HepG2 (cell line): ENCODE data around the gene BMPR2. TPM values are rescaled to one million over a fixed set of nuclear protein-coding genes. Genes with fewer than 3 reads are reported as not detected.

Experiments
- CEBPB ChIP-seq: IDR thresholded peaks from 2 replicates; pipeline ENCODE4 v1.6.1; 2011; ENCODE audit warnings: low read depth, low read length, improper control_type of control experiment, borderline replicate concordance
- GMEB2 ChIP-seq: IDR thresholded peaks from 2 replicates; pipeline ENCODE4 v1.6.1; 2016; ENCODE audit warnings: missing biosample characterization, missing genetic modification reagents, low read depth
- HNRNPH1 ChIP-seq: fragments of 200-400 bp; formaldehyde crosslinking; optimal IDR thresholded peaks from 2 replicates; pipeline ENCODE3; 2017; ENCODE audit warnings: mild to moderate bottlenecking, low read depth, low read length
- NR2F1 ChIP-seq, 2 experiments: fragments of 450-650 bp in 1 of 2; formaldehyde crosslinking in 1 of 2; IDR thresholded peaks; 2 replicates each; pipeline versions ENCODE4 v1.5.0 to v1.6.1; 2016 to 2020; ENCODE audit warnings: mild to moderate bottlenecking in 1 of 2, missing compliant biosample characterization in 1 of 2, missing genetic modification reagents in 1 of 2, moderate library complexity in 1 of 2
- PHF21A ChIP-seq: sonication (generic); formaldehyde crosslinking; IDR thresholded peaks from 2 replicates; pipeline ENCODE4 v1.5.0; 2020; ENCODE audit warnings: mild to moderate bottlenecking, missing genetic modification reagents
- SIX4 ChIP-seq: sonication (generic); formaldehyde crosslinking; IDR thresholded peaks from 2 replicates; pipeline ENCODE4 v1.4.0; 2020; ENCODE audit warnings: missing genetic modification reagents
- SOX5 ChIP-seq: IDR thresholded peaks from 2 replicates; pipeline ENCODE4 v1.6.1; 2016; ENCODE audit warnings: borderline replicate concordance
- STAT5B ChIP-seq: sonication (generic); formaldehyde crosslinking; IDR thresholded peaks from 2 replicates; pipeline ENCODE4 v1.4.0; 2020; ENCODE audit warnings: missing genetic modification reagents
- SYNCRIP ChIP-seq: fragments of 200-400 bp; formaldehyde crosslinking; IDR thresholded peaks from 2 replicates; pipeline ENCODE4 v1.6.1; 2018; ENCODE audit warnings: mild to moderate bottlenecking, low read depth, low read length; ENCODE audit not compliant: insufficient read depth
- ZBTB44 ChIP-seq: sonication (generic); formaldehyde crosslinking; IDR thresholded peaks from 2 replicates; pipeline ENCODE4 v1.4.0; 2020; ENCODE audit warnings: missing genetic modification reagents
- ZNF337 ChIP-seq: sonication (generic); formaldehyde crosslinking; IDR thresholded peaks from 2 replicates; pipeline ENCODE4 v1.5.1; 2020; ENCODE audit warnings: missing genetic modification reagents, low read depth, mild to moderate bottlenecking, borderline replicate concordance
- ZNF354B ChIP-seq: sonication (generic); formaldehyde crosslinking; IDR thresholded peaks from 2 replicates; pipeline ENCODE4 v1.8.0; 2022; ENCODE audit warnings: mild to moderate bottlenecking, missing genetic modification reagents
- ZNF501 ChIP-seq: sonication (generic); formaldehyde crosslinking; IDR thresholded peaks from 2 replicates; pipeline ENCODE4 v1.5.1; 2020; ENCODE audit warnings: mild to moderate bottlenecking, moderate library complexity, missing genetic modification reagents
- ZNF703 ChIP-seq: sonication (generic); formaldehyde crosslinking; IDR thresholded peaks from 2 replicates; pipeline ENCODE4 v1.5.1; 2020; ENCODE audit warnings: missing genetic modification reagents, mild to moderate bottlenecking, moderate library complexity, borderline replicate concordance
- polyA plus RNA-seq, 8 experiments: library from polyadenylated mRNA; depleted of rRNA in 3 of 8; stranded (reverse) in 7 of 8; unstranded in 1 of 8; fragments of >200 nt; fragmentation: Illumina TruSeq in 4 of 8; extraction: Trizol in 4 of 8; gene quantifications; 2 replicates each; pipeline versions ENCODE4 v1.2.1 to v1.2.3, GENCODE V29; 2011 to 2016; ENCODE audit warnings: low read depth in 4 of 8, missing spikeins in 1 of 8, mixed read lengths in 1 of 8; ENCODE audit not compliant: insufficient read depth in 1 of 8
- total RNA-seq, 5 experiments: library from RNA; depleted of rRNA; stranded (reverse); fragments of >200 nt; fragmentation: Illumina TruSeq; extraction: Trizol; gene quantifications; 2 replicates each; pipeline ENCODE4 v1.2.3, GENCODE V29; 2016; ENCODE audit warnings: low read depth in 1 of 5
- TF ChIP-seq, protein P1 (sequence below): sonication (generic); formaldehyde crosslinking; IDR thresholded peaks from 2 replicates; pipeline ENCODE4 v1.4.0; 2020; ENCODE audit warnings: mild to moderate bottlenecking, missing genetic modification reagents
- TF ChIP-seq, protein P2 (sequence below): sonication (generic); formaldehyde crosslinking; IDR thresholded peaks from 2 replicates; pipeline ENCODE4 v1.4.0; 2020; ENCODE audit warnings: missing genetic modification reagents
- TF ChIP-seq, protein P3 (sequence below): sonication (generic); formaldehyde crosslinking; IDR thresholded peaks from 2 replicates; pipeline ENCODE4 v1.5.1; 2020; ENCODE audit warnings: mild to moderate bottlenecking, missing genetic modification reagents

The BMPR2 gene
- total and polyA plus RNA-seq, 2 of the 13 experiments (the other 11 are each of a cell fraction or from before 2014, with no cell fraction given), result 5.5 to 10.3 TPM

DNA sequence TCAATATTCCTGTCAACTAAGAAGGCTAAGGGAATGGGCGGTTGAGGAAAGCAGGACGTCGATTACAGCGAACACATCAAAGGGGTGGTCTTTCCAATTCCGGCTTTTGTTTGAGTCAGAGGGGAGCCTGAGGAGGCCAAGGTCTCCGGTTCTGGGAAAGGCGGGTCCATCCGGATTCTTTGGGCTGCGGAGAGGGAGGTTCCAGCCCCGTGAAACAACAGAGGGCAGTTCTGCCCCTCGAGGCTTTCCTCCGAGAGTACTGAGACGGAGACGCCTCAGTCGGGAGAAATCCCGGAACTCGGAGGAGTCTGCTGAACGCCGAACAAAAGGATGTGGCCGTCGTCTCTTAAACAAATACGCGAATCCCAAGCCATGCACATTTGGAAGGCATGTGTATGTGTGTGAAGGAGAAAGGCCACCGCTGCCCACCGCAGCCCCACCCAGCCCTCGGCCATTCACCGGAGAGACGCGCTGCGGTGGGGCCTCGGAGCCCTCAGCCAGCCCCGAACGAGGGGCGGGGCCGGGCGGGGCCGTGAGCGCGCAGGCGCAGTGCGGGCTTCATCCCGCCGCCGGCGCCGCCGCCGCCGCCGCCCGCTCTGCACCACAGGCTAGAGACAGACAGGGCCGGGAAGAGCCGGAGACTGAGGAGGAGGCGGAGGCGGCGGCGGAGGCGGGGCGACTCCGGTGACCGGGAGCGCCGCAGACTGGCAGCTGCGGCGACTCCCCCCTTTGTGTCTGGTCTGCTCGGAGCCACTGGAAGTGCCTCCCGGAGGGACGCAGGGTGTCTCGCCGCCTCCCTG lies at the start of gene BMPR2 (continued):
- TF ChIP-seq, protein P1, sequence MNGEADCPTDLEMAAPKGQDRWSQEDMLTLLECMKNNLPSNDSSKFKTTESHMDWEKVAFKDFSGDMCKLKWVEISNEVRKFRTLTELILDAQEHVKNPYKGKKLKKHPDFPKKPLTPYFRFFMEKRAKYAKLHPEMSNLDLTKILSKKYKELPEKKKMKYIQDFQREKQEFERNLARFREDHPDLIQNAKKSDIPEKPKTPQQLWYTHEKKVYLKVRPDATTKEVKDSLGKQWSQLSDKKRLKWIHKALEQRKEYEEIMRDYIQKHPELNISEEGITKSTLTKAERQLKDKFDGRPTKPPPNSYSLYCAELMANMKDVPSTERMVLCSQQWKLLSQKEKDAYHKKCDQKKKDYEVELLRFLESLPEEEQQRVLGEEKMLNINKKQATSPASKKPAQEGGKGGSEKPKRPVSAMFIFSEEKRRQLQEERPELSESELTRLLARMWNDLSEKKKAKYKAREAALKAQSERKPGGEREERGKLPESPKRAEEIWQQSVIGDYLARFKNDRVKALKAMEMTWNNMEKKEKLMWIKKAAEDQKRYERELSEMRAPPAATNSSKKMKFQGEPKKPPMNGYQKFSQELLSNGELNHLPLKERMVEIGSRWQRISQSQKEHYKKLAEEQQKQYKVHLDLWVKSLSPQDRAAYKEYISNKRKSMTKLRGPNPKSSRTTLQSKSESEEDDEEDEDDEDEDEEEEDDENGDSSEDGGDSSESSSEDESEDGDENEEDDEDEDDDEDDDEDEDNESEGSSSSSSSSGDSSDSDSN (CRISPR knock-in tag), result peak; percentile 17; the same call in 1 of the 2 replicates
- TF ChIP-seq PHF21A (CRISPR knock-in tag) (peak; percentile 52; the same call in 1 of the 2 replicates), HNRNPH1 (peak; percentile 51), ZNF501 (CRISPR knock-in tag) (peak; percentile 71; the same call in 1 of the 2 replicates), ZNF703 (no peak), ZBTB44 (CRISPR knock-in tag) (no peak), ZNF337 (CRISPR knock-in tag) (no peak), GMEB2 (no peak), ZNF354B (CRISPR knock-in tag) (no peak), STAT5B (CRISPR knock-in tag) (peak; percentile 83), SOX5 (CRISPR knock-in tag) (peak; percentile 40; the same call in 1 of the 2 replicates), CEBPB (no peak), SIX4 (CRISPR knock-in tag) (no peak), NR2F1 (CRISPR knock-in tag; IDR thresholded peaks at IDR 0.05) (0 out of 4 replicates have a peak, but pooled peaks of 1 of the 2 experiments have one; percentile 33), SYNCRIP (no peak)
- TF ChIP-seq, protein P2, sequence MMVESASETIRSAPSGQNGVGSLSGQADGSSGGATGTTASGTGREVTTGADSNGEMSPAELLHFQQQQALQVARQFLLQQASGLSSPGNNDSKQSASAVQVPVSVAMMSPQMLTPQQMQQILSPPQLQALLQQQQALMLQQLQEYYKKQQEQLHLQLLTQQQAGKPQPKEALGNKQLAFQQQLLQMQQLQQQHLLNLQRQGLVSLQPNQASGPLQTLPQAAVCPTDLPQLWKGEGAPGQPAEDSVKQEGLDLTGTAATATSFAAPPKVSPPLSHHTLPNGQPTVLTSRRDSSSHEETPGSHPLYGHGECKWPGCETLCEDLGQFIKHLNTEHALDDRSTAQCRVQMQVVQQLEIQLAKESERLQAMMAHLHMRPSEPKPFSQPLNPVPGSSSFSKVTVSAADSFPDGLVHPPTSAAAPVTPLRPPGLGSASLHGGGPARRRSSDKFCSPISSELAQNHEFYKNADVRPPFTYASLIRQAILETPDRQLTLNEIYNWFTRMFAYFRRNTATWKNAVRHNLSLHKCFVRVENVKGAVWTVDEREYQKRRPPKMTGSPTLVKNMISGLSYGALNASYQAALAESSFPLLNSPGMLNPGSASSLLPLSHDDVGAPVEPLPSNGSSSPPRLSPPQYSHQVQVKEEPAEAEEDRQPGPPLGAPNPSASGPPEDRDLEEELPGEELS (CRISPR knock-in tag), result peak; percentile 29; the same call in 1 of the 2 replicates
- TF ChIP-seq, protein P3, sequence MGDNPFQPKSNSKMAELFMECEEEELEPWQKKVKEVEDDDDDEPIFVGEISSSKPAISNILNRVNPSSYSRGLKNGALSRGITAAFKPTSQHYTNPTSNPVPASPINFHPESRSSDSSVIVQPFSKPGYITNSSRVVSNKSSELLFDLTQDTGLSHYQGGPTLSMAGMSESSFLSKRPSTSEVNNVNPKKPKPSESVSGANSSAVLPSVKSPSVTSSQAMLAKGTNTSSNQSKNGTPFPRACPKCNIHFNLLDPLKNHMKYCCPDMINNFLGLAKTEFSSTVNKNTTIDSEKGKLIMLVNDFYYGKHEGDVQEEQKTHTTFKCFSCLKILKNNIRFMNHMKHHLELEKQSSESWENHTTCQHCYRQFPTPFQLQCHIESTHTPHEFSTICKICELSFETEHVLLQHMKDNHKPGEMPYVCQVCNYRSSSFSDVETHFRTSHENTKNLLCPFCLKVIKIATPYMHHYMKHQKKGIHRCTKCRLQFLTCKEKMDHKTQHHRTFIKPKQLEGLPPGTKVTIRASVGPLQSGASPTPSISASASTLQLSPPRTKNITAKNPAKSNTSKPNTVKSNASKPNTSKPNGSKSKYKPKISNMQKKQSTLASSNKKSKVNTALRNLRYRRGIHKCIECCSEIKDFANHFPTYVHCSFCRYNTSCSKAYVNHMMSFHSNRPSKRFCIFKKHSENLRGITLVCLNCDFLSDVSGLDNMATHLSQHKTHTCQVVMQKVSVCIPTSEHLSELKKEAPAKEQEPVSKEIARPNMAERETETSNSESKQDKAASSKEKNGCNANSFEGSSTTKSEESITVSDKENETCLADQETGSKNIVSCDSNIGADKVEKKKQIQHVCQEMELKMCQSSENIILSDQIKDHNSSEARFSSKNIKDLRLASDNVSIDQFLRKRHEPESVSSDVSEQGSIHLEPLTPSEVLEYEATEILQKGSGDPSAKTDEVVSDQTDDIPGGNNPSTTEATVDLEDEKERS (CRISPR knock-in tag), result 0 out of 2 replicates have a peak, but pooled peaks have one; percentile 18
